GM18498 (cell line): ENCODE results near the gene HDHD5.

Source experiments
- ATAC-seq: cut with Tn5 transposase; IDR thresholded peaks from one replicate; pipeline ENCODE4 v1.9.1; 2021; ENCODE audit warnings: mild to moderate bottlenecking, moderate library complexity; ENCODE audit not compliant: unreplicated experiment

The HDHD5 gene

DNA sequence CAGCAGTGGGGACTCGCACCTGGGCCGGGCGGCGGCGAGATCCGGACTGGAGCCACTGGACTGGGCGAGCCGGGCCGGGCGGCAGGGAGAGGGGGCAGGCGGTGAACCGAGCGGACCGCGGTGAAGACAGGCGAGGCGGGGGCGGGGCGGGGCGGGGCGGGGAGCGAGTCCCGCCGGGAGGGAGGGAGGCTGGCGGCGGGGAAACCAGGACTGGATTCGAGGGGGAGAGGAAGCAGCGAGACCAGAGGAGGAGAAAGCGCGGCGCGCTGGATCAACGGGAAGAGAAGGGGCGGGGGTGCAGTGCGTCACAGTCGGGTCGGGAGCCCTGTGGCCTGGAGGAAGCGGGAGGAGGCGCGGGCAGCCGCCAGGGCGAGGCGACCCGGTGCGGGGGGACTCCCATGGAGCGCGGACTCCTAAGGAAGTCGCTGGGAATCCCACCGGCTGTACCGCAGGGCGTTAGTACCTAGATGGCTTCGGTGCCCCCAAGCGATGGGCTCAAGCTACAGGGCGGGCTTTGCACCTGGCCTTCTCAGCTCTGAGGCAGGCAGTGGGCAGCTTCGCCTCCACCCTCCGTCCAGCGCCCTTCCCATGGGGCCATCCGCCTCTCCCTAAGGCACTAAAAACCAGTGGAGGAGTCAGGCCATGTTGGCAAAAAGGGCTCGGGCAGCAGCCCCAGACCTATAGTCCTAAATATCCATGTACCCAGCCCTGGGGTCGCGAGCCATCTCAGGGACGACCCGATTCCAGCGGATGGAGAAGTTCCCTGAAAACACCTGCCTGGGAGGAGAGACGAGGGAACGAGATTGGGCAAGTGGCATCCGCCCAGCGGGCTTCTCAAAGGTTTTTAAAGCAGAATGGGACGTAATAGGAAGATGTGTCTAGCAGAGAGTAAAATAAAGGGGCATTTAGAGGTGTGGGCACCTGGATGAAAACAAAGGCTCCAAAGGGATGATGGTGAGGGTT is 37.6 kb downstream of the HDHD5 start, which contains the start of gene TMEM121B:
TSS of gene TMEM121B (minus strand) at position 128 of the 963 bp plus-strand sequence. CDS start 233 bp downstream, outside the sequence.
- no peak for ATAC-seq

- no peak for ATAC-seq
Observed at GRCh38 chr22:17120711-17121232, 38.3 kb downstream of the HDHD5 start.

- ATAC-seq = no peak
Observed at GRCh38 chr22:17120281-17120680, 38.8 kb downstream of the HDHD5 start.

GRCh38 chr22:17119481-17120202 is 39.4 kb downstream of the HDHD5 start:
- no peak for ATAC-seq

DNA sequence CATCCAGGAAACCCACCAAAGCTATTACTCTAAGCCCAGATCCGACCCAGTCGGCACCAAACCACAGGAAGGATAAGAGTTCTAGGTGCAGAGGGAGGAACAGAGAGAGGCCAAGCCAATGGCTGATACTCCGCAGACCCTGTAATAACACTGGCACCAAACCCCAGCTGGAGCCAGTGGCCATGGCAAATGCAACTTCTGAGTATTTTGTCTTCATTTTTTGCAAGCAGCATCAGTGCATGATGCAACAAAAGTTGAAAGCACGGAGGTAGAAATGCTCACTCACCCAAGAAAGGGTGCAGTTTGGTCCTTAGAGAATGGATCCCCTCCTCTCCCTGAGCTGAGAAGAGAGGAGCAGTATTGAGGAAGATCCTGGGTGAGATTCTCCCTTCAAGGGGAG is 40.7 kb downstream of the HDHD5 start:
- ATAC-seq = no peak

DNA sequence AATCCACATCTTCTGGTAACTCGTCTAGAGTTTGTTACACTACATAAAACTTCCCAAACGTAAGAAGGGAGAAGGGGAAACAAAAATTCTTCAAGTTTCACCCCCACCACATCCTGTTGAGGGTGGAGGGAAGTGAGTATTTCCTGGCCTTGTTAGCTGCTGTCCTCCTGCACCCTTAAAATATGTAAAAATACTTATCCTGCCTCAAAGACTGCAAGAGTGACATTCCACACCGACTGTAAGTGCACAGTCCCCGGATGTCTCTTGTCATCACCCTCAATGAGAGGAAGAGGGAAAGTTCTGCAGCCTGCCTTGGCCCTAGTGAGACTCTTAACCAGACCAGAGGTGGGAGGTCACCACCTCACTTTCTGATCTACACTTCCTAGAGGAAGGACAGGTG is 41.2 kb downstream of the HDHD5 start:
- ATAC-seq = no peak

DNA sequence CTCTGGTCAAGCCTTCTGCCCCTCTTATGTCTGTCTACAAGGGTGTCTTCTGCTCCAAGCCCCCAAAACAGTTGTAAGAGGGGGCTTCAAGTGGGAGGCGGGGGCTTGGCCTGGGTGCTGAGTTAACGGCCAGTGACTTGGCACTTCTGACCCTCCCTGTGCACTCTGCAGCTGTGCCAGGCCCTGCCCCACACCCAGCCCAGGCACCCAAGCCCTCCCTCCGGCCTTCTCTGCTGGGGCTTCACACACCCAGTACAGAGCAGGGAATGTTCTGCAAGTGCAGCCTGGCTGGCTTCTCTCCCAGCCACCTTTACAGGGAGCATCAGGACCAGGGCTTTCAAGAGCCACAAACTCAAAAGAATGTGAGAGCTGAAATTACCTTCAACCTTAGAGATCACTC is 41.7 kb downstream of the HDHD5 start:
- ATAC-seq = no peak

- ATAC-seq = no peak
Observed at GRCh38 chr22:17116572-17117330, 42.3 kb downstream of the HDHD5 start.

DNA sequence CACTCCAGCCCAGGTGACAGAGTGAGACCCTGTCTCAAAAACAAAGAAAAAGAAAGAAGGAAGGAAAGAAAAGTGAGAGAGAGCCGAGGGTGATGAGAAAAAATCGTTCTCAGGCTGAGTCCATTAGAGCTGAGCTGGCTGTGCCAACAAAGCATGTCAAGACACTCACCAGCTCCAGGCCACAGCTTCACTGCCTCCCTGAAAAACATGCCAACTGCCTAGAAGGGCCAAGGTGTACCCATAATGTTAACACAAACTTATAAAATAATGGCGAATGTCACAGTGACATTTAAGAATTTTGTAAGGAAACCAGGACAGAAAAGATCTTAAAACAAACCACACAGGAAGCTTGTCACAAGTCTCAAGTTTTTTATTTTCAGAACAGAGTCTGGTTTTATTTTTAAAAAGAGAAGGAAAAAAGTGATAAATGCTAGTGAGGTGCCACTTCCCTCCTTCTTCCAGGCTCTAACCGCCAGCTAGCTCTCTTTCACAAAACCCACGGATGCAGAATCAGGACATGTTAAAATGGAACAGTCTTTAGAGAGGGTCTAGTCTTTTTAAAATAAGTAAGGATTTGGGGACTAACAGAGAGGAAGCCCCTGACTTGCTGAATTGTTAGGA is 43.0 kb downstream of the HDHD5 start:
- no peak for ATAC-seq

- ATAC-seq = no peak
Observed at GRCh38 chr22:17115236-17115635, 43.8 kb downstream of the HDHD5 start.

GRCh38 chr22:17114898-17115235 is 44.2 kb downstream of the HDHD5 start:
- no peak for ATAC-seq

DNA sequence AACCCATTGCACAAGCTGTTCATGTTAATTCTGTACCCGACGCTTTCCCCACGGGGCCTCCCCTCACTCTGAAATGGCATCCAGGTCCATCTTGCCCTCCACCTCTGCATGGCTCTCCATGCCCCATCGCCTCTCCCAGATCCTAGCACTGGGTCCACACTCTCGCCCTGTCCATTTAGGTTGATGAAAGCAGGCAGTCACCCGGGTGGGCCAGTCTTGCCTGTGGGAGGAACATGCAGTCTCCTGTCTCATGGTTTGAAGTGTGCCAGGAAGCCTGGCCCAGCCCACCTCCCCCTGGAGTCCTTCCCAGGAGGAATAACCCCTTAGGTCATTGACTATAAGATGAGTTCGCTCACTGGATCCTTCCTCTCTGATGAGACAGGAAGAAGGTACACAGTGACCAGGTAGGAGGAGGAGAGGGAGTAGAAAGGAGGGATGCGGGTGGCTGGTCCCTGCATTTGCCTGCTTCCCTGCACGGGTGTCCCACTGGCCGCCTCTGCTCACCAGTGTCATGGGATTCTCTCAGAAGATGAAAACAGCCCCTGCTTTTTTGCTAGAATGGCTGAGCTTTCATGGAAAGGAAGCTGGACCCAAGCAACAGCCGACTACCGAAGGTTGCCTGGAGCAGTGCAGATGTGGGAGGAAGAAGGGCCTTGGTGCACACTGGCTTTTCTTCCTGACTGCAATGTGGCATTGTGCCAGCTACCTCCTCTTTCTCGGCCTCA is 44.7 kb downstream of the HDHD5 start:
- ATAC-seq = no peak

GRCh38 chr22:17113600-17113999 is 45.5 kb downstream of the HDHD5 start:
- ATAC-seq = no peak

- no peak for ATAC-seq
Observed at GRCh38 chr22:17112491-17113042, 46.5 kb downstream of the HDHD5 start.

- ATAC-seq = no peak
Observed at GRCh38 chr22:17110791-17111550, 48.1 kb downstream of the HDHD5 start.

- no peak for ATAC-seq
Observed at GRCh38 chr22:17109976-17110375, 49.1 kb downstream of the HDHD5 start.

DNA sequence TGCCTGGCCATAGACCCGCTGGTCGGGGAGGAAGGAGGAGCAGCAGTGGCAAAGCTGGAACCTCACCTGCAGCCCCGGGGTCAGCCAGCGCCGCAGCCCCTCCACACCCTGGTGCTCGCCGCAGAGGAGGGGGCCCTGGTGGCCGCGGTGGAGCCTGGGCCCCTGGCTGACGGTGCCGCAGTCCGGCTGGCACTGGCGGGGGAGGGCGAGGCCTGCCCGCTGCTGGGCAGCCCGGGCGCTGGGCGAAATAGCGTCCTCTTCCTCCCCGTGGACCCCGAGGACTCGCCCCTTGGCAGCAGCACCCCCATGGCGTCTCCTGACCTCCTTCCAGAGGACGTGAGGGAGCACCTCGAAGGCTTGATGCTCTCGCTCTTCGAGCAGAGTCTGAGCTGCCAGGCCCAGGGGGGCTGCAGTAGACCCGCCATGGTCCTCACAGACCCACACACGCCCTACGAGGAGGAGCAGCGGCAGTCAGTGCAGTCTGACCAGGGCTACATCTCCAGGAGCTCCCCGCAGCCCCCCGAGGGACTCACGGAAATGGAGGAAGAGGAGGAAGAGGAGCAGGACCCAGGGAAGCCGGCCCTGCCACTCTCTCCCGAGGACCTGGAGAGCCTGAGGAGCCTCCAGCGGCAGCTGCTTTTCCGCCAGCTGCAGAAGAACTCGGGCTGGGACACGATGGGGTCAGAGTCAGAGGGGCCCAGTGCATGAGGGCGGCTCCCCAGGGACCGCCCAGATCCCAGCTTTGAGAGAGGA is 49.8 kb downstream of the HDHD5 start:
- ATAC-seq = no peak
